ENCODE results near the gene ITGAX. TPM values are rescaled to one million over a fixed set of nuclear protein-coding genes. Genes with fewer than 3 reads are reported as not detected.

ITGAX gene
- total RNA-seq, 4 donors from 2014 or later, result 1.4 to 3.5 (median 2.6) TPM; not detected in 1

DNA sequence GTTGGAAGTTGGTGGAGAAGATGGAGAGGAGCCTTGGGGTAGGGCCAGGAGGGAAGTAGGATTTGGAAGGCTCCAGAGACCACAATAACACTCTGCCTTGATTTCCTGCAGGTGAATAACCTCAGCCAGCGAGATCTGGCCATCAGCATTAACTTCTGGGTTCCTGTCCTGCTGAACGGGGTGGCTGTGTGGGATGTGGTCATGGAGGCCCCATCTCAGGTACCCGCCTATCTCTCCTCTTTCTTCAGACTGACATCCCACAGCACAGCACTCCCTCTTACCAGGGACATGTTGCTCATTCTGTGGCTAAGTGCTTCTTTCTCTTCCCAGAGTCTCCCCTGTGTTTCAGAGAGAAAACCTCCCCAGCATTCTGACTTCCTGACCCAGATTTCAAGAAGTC lies 68.3 kb downstream of the ITGAX start:
- Histone ChIP-seq H3K36me3 (no peaks in the 10 kb centered on the region), H3K9me3 (no peaks in the 10 kb centered on the region), H3K27me3 (no peaks in the 10 kb centered on the region), H3K4me1 (no peaks in the 10 kb centered on the region), H3K27ac (no peak overlapping the region), H3K4me3 (no peak overlapping the region)
- TF ChIP-seq, protein P1, sequence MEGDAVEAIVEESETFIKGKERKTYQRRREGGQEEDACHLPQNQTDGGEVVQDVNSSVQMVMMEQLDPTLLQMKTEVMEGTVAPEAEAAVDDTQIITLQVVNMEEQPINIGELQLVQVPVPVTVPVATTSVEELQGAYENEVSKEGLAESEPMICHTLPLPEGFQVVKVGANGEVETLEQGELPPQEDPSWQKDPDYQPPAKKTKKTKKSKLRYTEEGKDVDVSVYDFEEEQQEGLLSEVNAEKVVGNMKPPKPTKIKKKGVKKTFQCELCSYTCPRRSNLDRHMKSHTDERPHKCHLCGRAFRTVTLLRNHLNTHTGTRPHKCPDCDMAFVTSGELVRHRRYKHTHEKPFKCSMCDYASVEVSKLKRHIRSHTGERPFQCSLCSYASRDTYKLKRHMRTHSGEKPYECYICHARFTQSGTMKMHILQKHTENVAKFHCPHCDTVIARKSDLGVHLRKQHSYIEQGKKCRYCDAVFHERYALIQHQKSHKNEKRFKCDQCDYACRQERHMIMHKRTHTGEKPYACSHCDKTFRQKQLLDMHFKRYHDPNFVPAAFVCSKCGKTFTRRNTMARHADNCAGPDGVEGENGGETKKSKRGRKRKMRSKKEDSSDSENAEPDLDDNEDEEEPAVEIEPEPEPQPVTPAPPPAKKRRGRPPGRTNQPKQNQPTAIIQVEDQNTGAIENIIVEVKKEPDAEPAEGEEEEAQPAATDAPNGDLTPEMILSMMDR (IDR thresholded peaks at IDR 0.05), result no peak
- no peak for TF ChIP-seq POLR2A (IDR thresholded peaks at IDR 0.05)
- DNase-seq, result no peak
- intact Hi-C loops (cut with DNase I; ENCODE audit: low total_unique reads), result no loop called here

DNA sequence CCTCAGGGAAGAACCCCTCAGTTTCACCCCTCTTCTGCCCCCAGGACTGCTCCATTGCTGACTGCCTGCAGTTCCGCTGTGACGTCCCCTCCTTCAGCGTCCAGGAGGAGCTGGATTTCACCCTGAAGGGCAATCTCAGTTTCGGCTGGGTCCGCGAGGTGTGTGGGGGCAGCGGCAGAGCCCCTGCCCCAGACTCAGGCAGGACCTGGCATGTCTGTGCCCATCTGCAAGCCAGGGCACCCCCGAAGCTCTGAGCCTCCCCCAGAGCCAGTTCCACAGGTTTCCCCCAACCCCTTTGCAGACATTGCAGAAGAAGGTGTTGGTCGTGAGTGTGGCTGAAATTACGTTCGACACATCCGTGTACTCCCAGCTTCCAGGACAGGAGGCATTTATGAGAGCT lies 68.8 kb downstream of the ITGAX start:
- Histone ChIP-seq H3K4me3 (no peak overlapping the region), H3K4me1 (no peaks in the 10 kb centered on the region), H3K36me3 (no peaks in the 10 kb centered on the region), H3K9me3 (no peaks in the 10 kb centered on the region), H3K27ac (no peak overlapping the region), H3K27me3 (no peaks in the 10 kb centered on the region)
- no peak for DNase-seq
- intact Hi-C loops (cut with DNase I; ENCODE audit: low total_unique reads), result no loop called here
- TF ChIP-seq POLR2A (IDR thresholded peaks at IDR 0.05), result no peak
- TF ChIP-seq, protein P1 (IDR thresholded peaks at IDR 0.05), result no peak

DNA sequence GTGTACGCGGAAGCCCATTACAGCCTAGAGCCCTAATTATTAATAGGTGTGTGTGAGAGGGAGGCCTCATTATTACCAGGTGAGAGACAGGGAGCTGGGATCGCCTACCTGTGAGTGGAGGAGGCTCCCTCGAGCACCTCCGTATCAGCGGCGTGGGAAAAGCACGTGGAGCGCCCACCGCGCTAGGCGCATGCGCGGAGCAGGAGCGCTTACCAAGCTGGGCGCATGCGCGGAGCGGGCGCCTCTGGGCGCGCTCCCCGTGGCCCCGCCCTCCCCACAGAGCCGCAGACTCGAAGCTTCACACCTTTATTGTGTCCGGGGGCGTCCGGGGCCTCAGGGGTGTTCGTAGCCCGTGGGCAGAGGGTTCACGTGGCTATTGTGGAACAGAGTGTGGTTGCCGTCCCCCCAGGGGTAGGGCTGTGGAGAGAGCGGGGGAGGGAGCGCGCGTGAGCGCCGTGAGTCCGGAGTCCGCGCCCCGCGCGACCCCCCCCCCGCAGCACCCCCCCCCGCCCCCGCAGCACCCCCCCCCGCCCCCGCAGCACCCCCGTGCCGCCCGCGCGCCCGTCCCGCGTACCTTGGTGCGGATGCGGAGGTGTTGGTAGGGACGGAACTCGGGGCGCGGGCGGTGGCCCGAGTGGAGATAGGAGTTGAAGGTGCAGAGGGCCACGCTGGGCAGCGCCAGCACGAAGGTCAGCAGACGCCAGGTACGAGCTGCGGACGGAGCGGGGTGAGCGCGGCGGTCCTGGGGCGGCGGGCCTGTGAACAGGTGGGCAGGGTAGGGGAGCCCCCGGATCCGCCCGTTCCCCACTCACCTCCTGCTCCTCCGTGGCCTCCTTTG lies 72.7 kb downstream of the ITGAX start:
- H3K9me3 ChIP-seq, result no peaks in the 10 kb centered on the region
- peak overlapping the region; percentile 11 to 50 for H3K4me3 ChIP-seq
- H3K36me3 ChIP-seq, result no peaks in the 10 kb centered on the region
- no peaks in the 10 kb centered on the region for H3K27me3 ChIP-seq
- peak overlapping the region in 1 of 2 donors; percentile 77 for H3K27ac ChIP-seq
- no peaks in the 10 kb centered on the region for H3K4me1 ChIP-seq
- intact Hi-C loops (cut with DNase I; ENCODE audit: low total_unique reads), result no loop called here
- DNase-seq, result peak; percentile 56 to 69
- TF ChIP-seq, protein P1 (IDR thresholded peaks at IDR 0.05), result no peak

DNA sequence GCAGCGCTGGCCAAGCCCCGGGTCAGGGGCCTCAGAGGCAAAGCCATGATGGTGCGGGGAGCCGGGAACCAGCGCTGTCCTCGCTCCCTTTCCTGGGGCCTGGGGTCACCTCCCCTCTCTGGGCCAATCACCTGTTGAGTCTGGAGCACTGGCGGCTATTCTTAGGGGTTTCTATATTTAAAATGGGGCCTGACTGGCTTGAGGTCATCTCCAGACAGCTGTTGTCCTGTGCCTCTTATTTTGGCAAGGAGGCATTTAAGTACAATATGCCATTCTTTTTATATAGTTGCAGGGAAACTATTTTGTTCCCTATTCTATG lies 73.3 kb downstream of the ITGAX start, which contains the start of gene COX6A2:
TSS of gene COX6A2 (minus strand) at position 82 of the 319 bp plus-strand sequence. CDS start at position 47, 35 bp downstream.
- DNase-seq, result no peak
- H3K27ac ChIP-seq, result peak within 1 kb of the TSS in 1 of 2 donors; percentile 77
- no peaks in the 10 kb centered on the region for H3K4me1 ChIP-seq
- TF ChIP-seq, protein P1 (IDR thresholded peaks at IDR 0.05), result no peak
- no peak for TF ChIP-seq POLR2A (IDR thresholded peaks at IDR 0.05)
- H3K4me3 ChIP-seq, result peak within 1 kb of the TSS; percentile 11 to 50
- no peaks in the 10 kb centered on the region for H3K36me3 ChIP-seq
- H3K9me3 ChIP-seq, result no peaks in the 10 kb centered on the region
- no peaks in the 10 kb centered on the region for H3K27me3 ChIP-seq
- intact Hi-C loops (cut with DNase I; ENCODE audit: low total_unique reads), result no loop called here

DNA sequence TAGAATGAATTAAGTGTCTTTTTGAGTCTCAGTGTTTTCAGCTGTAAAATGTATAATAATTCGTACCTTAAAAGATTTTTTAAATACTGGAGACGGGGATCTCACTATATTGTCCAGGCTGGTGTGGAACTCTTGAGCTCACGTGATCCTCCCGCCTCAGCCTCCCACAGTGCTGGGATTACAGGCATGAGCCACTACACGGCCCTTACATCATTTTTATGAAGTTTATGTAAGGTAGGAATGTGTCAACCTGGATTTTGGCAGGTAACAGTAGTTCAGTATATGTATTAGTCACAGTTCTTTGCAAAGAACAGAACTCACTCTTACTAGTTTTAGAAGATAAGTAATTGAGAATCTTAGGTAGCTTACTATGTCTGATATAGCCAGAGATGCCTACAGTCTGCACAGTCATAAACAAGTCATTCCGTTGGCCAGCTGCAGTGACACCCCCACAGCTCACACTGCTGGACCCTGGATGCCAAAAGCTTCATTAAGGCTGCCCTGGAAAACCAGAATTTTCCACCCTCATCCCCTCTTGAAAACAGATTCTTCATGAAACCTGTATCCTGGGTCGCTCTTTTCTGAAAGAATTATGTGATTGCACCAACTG lies 73.8 kb downstream of the ITGAX start:
- Histone ChIP-seq H3K36me3 (no peaks in the 10 kb centered on the region), H3K27me3 (no peaks in the 10 kb centered on the region), H3K9me3 (no peaks in the 10 kb centered on the region), H3K4me3 (no peak overlapping the region), H3K27ac (peak overlapping the region in 1 of 2 donors; percentile 77), H3K4me1 (no peaks in the 10 kb centered on the region)
- intact Hi-C loops (cut with DNase I; ENCODE audit: low total_unique reads), result no loop called here
- no peak for DNase-seq
- TF ChIP-seq POLR2A (IDR thresholded peaks at IDR 0.05), result no peak
- TF ChIP-seq, protein P1 (IDR thresholded peaks at IDR 0.05), result no peak
